Thoracic aorta (tissue), 2 donors: ENCODE measurements around the gene LCE2A. TPM values are rescaled to one million over a fixed set of nuclear protein-coding genes. Genes with fewer than 3 reads are reported as not detected.

Experiments used
- ATAC-seq: fragments of 150-250 bp; one replicate; pipeline ENCODE4 v1.8.0; 2017; ENCODE audit warnings: low read depth; ENCODE audit not compliant: insufficient number of reproducible peaks, low FRiP score
- DNase-seq: peaks from one replicate; pipeline ENCODE4 v3.0.0-alpha.2; 2020; ENCODE audit warnings: low spot score
- H3K27ac ChIP-seq, 2 donors: fragments of 200-600 bp; sonication (generic); 1 replicate in 1 of 2; 2 replicates in 1 of 2; pipeline ENCODE4 v1.5.1; 2016; ENCODE audit warnings: mild to moderate bottlenecking in 2 of 2, moderate library complexity in 2 of 2
- H3K27me3 ChIP-seq: fragments of 200-600 bp; sonication (generic); replicated peaks from 2 replicates; pipeline ENCODE4 v1.6.0; 2016; ENCODE audit warnings: mild to moderate bottlenecking; ENCODE audit not compliant: insufficient read depth
- H3K36me3 ChIP-seq: fragments of 200-600 bp; sonication (generic); one replicate; pipeline ENCODE4 v1.5.1; 2016
- H3K4me1 ChIP-seq, 2 donors: fragments of 200-600 bp; sonication (generic); 1 replicate in 1 of 2; 2 replicates in 1 of 2; pipeline versions ENCODE4 v1.5.1 to v1.6.0; 2016; ENCODE audit warnings: low read depth in 2 of 2, mild to moderate bottlenecking in 1 of 2; ENCODE audit not compliant: control insufficient read depth in 1 of 2
- H3K4me3 ChIP-seq: fragments of 200-600 bp; sonication (generic); 2 replicates; pipeline ENCODE4 v1.5.1; 2016; ENCODE audit warnings: mild to moderate bottlenecking
- H3K9me3 ChIP-seq: fragments of 200-600 bp; sonication (generic); 2 replicates; pipeline ENCODE4 v1.5.1; 2016
- CTCF ChIP-seq: fragments of 200-600 bp; sonication (generic); IDR thresholded peaks from one replicate; pipeline ENCODE4 v1.5.1; 2019; ENCODE audit warnings: antibody characterized with exemption
- total RNA-seq, 2 donors: library from RNA; depleted of rRNA; stranded (reverse); fragments of >200 nt; gene quantifications; one replicate each; pipeline versions ENCODE4 v1.1.0 to v1.2.3, GENCODE V29; 2016

The LCE2A gene
- total RNA-seq, 2 donors from 2014 or later, result not detected

DNA sequence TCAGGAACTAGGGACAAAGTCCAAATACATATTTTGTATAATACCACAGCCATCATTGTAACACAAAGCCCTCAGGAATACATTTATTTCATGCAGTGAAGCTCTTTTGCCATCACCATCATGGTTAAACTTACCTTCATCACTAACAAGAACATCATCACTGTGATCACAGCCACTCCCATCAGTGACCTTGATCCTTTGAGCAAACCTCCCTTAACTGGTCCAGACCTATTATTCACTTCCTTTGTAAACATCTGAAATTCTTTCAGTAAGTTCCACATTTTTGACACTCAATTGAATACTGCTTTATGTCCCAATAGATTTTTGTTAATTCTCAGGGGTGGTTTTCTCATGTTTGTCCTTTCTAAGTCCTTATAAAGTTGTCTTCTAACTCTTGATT is 43.5 kb downstream of the LCE2A start:
- no peak overlapping the region for H3K27ac ChIP-seq
- ATAC-seq, result no peak
- TF ChIP-seq CTCF, result no peak
- no peak for DNase-seq
- H3K4me1 ChIP-seq, result no peaks in the 10 kb centered on the region
- no peaks in the 10 kb centered on the region for H3K27me3 ChIP-seq
- no peak overlapping the region for H3K4me3 ChIP-seq
- no peaks in the 10 kb centered on the region for H3K9me3 ChIP-seq
- H3K36me3 ChIP-seq, result no peaks in the 10 kb centered on the region

DNA sequence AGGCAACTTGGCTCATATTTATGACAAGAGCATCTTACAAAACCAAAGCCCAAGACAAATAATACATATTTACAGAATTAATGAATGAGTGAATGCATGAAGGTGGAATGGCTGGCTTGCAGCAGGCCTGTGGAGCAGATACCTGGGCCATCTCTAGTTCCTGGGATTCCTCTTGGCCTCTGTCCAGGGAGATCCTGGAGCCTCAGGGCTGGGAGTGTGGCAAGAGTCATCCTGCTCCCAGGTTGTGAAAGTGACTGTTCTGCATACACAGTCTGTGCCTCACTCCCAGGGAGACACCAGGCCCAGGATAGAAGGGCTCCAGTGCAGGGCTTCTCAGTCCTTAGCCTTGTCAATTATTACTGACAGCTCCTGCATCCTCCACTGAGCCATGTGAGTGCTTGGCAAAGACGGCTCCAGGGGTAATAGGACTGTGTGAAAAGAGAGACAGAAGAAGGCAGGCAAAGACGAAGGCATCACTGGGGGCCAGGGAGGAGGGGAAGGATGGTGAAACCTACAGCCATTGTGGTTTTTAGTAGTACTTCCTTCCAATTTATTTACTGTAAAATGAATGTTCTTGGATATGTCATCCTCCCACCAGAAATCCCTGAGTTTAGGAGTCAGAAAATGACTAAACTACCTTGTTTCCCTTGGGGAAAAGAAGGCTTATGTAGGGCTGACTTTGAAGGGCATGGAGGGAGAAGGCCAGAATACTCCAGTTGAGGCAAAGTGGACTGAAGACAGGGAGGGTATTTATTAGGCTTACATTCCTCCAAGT is 45.4 kb downstream of the LCE2A start:
- ATAC-seq (no peak), DNase-seq (no peak)
- no peaks in the 10 kb centered on the region for H3K9me3 ChIP-seq
- no peaks in the 10 kb centered on the region for H3K36me3 ChIP-seq
- H3K4me1 ChIP-seq, result no peaks in the 10 kb centered on the region
- no peak for TF ChIP-seq CTCF
- no peaks in the 10 kb centered on the region for H3K27me3 ChIP-seq
- H3K4me3 ChIP-seq, result no peak overlapping the region
- no peak overlapping the region for H3K27ac ChIP-seq

DNA sequence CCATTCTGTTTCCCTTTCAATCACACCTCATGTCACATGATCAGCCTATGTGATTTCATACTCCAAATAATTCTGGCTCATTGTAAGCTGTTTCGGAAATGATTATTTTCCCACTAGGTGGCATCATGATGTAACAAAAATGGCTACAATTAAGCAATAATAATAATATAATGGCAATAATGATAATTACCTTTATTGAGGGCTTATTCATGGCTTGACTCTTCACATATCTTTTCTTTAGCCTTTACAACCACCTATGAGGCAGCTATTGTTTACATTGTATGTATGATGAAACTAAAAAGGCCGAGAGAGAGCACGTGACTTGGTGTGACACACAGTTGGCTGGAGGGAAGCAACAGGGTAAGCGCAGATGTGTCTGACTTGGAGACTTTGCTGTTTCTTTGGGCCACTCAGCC is 47.2 kb downstream of the LCE2A start:
- no peaks in the 10 kb centered on the region for H3K36me3 ChIP-seq
- H3K9me3 ChIP-seq, result no peaks in the 10 kb centered on the region
- H3K4me1 ChIP-seq, result no peaks in the 10 kb centered on the region
- no peak overlapping the region for H3K27ac ChIP-seq
- no peak overlapping the region for H3K4me3 ChIP-seq
- TF ChIP-seq CTCF, result no peak
- no peak for DNase-seq
- ATAC-seq, result no peak
- no peaks in the 10 kb centered on the region for H3K27me3 ChIP-seq

GRCh38 chr1:152745765-152746444 is 47.8 kb downstream of the LCE2A start:
- H3K27ac ChIP-seq, result no peak overlapping the region
- no peak overlapping the region for H3K4me3 ChIP-seq
- H3K27me3 ChIP-seq, result no peaks in the 10 kb centered on the region
- no peaks in the 10 kb centered on the region for H3K9me3 ChIP-seq
- ATAC-seq (no peak), DNase-seq (no peak)
- H3K36me3 ChIP-seq, result no peaks in the 10 kb centered on the region
- no peaks in the 10 kb centered on the region for H3K4me1 ChIP-seq
- no peak for TF ChIP-seq CTCF

GRCh38 chr1:152747831-152748230 is 49.7 kb downstream of the LCE2A start:
- Histone ChIP-seq H3K4me1 (no peaks in the 10 kb centered on the region), H3K27ac (no peak overlapping the region), H3K9me3 (no peaks in the 10 kb centered on the region), H3K27me3 (no peaks in the 10 kb centered on the region), H3K36me3 (no peaks in the 10 kb centered on the region), H3K4me3 (no peak overlapping the region)
- DNase-seq (no peak), ATAC-seq (no peak)
- TF ChIP-seq CTCF, result no peak

Other genes starting within 250 kb of the LCE2A start
- not detected for gene LCE5A, start 187.5 kb upstream of the LCE2A start, total RNA-seq
- not detected for gene CRCT1, start 183.9 kb upstream of the LCE2A start, total RNA-seq
- gene LCE3E, start 131.6 kb upstream of the LCE2A start, total RNA-seq, result not detected
- gene LCE3D, start 117.8 kb upstream of the LCE2A start, total RNA-seq, result not detected
- gene LCE3C, start 98.1 kb upstream of the LCE2A start, total RNA-seq, result not detected
- gene LCE3B, start 84.5 kb upstream of the LCE2A start, total RNA-seq, result not detected
- gene LCE3A, start 75.2 kb upstream of the LCE2A start, total RNA-seq, result not detected
- not detected for gene LCE2D, start 35.0 kb upstream of the LCE2A start, total RNA-seq
- 1 to 10 TPM in 1 of 2 donors, not detected in 1; 1.8 TPM for gene LCE2C, start 23.1 kb upstream of the LCE2A start, total RNA-seq
- 1 to 10 TPM in 1 of 2 donors, not detected in 1; 2.4 TPM for gene LCE2B, start 12.2 kb upstream of the LCE2A start, total RNA-seq
- not detected for gene LCE4A, start 9.8 kb downstream of the LCE2A start, total RNA-seq
- under 1 TPM in 1 of 2 donors, not detected in 1; 0.14 TPM for gene KPRP, start 59.7 kb downstream of the LCE2A start, total RNA-seq
- not detected for gene LCE1F, start 76.8 kb downstream of the LCE2A start, total RNA-seq
- not detected for gene LCE1E, start 87.9 kb downstream of the LCE2A start, total RNA-seq
- gene LCE1D, start 98.4 kb downstream of the LCE2A start, total RNA-seq, result not detected
- 1 to 10 TPM in 1 of 2 donors, not detected in 1; 2.8 TPM for gene LCE1C, start 108.3 kb downstream of the LCE2A start, total RNA-seq
- not detected for gene LCE1B, start 113.6 kb downstream of the LCE2A start, total RNA-seq
- gene LCE1A, start 129.1 kb downstream of the LCE2A start, total RNA-seq, result not detected
- not detected for gene LCE6A, start 144.5 kb downstream of the LCE2A start, total RNA-seq
- gene LCE7A, start 161.7 kb downstream of the LCE2A start, total RNA-seq, result not detected
- gene SMCP, start 180.0 kb downstream of the LCE2A start, total RNA-seq, result not detected
- gene IVL, start 210.2 kb downstream of the LCE2A start, total RNA-seq, result under 1 TPM in 1 of 2 donors, not detected in 1; 0.27 TPM
- not detected for gene SPRR5, start 248.9 kb downstream of the LCE2A start, total RNA-seq